ENCODE data around the gene TBC1D20.

The TBC1D20 gene

DNA sequence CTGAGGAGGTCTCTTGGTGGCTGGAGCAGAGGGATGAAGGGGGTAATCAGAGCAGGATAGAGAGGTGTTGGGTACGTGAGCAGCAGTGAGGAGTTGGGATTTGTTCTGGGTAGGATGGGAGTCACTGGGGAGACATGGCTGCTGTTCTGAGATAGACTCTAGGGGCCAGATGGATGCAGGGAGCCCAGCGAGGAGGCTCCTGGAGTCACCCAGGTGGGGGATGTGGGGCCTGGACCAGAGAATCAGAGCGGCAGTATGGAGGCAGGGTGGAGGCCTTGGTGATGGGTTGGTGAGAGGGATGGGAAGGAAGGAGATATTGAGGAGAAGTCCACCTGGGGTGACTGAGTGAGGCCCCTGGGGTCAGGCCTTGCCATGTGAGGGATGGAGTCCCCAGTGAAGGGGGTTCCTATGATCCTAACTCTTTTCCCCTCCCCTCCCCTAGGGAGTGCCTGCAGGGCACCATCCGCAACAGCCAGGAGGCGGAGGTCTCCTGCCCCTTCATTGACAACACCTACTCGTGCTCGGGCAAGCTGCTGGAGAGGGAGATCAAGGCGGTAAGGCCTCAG lies 40.6 kb downstream of the TBC1D20 start:
- TF ChIP-seq, protein P1, sequence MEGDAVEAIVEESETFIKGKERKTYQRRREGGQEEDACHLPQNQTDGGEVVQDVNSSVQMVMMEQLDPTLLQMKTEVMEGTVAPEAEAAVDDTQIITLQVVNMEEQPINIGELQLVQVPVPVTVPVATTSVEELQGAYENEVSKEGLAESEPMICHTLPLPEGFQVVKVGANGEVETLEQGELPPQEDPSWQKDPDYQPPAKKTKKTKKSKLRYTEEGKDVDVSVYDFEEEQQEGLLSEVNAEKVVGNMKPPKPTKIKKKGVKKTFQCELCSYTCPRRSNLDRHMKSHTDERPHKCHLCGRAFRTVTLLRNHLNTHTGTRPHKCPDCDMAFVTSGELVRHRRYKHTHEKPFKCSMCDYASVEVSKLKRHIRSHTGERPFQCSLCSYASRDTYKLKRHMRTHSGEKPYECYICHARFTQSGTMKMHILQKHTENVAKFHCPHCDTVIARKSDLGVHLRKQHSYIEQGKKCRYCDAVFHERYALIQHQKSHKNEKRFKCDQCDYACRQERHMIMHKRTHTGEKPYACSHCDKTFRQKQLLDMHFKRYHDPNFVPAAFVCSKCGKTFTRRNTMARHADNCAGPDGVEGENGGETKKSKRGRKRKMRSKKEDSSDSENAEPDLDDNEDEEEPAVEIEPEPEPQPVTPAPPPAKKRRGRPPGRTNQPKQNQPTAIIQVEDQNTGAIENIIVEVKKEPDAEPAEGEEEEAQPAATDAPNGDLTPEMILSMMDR (IDR thresholded peaks at IDR 0.05): no peak

DNA sequence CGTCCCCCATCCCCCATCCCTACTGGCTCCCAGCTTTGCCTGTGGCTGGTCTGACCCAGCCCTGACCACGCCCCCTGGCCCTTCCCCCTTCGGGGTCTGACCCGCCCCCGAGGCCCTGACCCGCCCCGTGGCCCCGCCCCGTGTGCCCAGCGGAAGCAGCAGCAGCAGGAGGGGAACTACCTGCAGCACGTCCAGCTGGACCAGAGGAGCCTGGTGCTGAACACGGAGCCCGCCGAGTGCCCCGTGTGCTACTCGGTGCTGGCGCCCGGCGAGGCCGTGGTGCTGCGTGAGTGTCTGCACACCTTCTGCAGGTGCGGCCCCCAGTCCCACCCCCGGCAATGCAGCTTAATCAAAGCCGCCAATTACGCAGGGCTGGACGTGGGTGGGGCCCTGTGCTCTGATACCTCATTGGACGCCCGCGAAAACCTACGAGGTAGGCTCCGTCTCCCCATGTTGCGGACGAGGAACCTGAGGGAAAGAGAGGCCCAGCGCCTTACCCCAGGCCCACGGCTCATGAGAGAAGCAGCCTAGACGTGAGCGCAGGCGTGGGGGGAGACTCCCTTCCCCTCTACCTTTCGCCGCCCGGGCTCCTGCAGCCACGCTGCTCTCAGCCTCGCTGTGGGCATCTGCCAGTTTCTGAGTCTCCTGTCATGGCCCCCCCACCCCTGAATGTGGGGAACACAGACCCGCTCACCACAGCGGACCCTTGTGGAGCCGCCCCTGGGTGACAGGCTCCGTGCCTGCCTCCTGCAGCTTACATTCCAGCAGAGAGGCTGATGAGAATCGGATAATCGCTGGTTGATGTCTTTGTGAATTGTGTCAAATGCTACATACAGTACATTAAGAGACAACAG lies 41.4 kb downstream of the TBC1D20 start:
- TF ChIP-seq, protein P1 (IDR thresholded peaks at IDR 0.05): no peak

DNA sequence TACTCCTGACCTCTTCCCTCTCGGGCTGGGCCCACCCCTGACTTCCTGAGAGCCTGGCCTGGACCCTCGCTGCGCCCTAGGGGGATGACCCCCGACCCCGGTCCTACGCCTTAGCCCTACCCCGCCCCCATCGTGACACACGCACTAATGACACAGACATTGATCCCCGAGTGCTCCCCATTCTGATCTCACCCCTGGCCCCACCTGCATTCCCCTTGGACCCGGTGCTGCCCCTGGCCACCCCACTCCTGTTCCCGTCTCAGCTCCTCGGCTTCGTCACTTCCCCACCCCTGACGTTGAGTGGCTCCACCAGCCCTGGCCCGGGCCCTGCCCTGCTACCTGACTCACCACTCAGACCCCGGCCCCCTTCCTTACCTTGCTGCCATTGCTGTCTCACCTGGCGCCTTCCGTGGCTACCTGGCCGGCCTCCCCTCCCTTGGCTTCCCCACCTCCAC lies 42.1 kb downstream of the TBC1D20 start:
- TF ChIP-seq, protein P1 (IDR thresholded peaks at IDR 0.05): no peak

DNA sequence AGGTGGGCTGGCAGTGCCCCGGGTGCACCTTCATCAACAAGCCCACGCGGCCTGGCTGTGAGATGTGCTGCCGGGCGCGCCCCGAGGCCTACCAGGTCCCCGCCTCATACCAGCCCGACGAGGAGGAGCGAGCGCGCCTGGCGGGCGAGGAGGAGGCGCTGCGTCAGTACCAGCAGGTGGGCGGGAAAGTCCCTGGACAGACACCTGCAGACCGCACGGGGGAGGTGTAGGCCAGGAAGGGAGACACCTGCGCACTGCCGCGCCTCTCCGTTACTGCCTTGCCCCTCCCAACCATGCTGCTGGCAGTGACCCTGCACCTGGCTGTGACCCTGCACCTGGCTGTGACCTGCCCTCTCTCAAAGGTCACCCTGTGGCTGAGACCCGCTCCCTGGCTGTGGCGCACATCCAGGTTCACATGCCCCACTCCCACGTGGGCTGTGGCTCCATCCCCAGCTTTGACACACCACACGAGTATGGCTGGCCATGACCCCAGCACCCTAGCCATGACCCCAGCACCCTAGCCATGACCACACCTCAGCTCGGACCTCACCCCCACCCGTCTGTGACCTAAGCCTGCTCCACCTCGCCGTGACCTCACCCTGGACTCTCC lies 42.7 kb downstream of the TBC1D20 start:
- TF ChIP-seq, protein P1 (IDR thresholded peaks at IDR 0.05): peak; percentile 31

DNA sequence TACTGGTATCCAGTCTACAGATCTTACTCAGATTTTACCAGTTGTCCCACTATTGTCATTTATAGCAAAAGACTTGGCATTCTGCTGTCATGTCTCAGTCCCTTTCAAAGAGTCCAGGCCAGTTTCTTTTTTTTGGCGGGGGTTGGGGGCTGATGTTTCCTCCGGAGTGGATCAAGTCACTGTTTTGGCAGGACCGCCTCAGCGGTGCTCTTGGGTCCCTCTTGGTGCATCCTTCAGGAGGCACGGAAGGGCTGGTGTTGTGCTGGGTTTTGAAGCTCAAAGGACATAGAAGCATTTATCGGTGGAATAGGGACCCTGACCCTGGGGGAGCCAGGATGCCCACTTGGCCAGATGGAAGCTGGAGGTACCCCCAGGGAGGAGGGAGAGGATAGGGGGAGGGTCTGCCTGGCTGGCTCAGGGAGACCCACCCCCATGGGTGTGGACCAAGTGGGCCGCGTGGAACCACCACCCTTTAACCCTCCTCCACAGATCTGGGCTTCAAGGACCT lies 43.4 kb downstream of the TBC1D20 start:
- TF ChIP-seq, protein P1 (IDR thresholded peaks at IDR 0.05): no peak

DNA sequence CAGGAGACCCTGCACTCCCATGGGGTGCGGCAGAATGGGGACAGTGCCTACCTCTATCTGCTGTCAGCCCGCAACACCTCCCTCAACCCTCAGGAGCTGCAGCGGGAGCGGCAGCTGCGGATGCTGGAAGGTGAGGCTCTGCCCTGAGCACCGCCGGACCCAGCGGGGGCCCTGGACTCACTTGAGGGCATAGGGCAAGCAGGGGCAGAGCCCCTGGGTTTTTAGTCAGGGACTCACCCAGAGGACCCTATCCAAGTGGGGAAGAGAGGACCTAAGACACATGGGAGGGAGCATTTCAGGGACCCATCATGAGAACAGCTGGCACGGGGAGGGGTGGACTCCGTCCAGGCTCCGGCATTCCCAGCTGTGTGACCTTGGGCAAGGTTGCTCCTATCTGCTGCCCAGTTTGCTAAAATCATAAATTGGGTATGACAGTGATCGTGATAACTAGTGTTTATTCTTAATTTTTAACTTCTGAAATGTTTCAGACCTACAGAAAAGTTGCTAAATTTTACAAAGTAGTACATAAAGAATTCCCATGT lies 44.5 kb downstream of the TBC1D20 start:
- TF ChIP-seq, protein P1 (IDR thresholded peaks at IDR 0.05): no peak
